Frontal cortex (tissue), 4 donors: ENCODE measurements around the gene RAPSN. TPM values are rescaled to one million over a fixed set of nuclear protein-coding genes. Genes with fewer than 3 reads are reported as not detected.

Experiments
- DNase-seq, 2 donors: peaks; one replicate each; pipeline ENCODE4 v3.0.0; 2012; ENCODE audit warnings: low spot score in 2 of 2
- FAIRE-seq: peaks from 2 replicates; lab custom pipeline; 2012; peaks lifted over from hg19 to GRCh38; lab: Jason Lieb, UNC
- total RNA-seq: library from RNA; depleted of rRNA; stranded (reverse); fragments of >200 nt; gene quantifications from one replicate; pipeline ENCODE4 v1.2.3, GENCODE V29; 2014
- donor health status: control.
- donor health status: control.
- donor health status: control.

RAPSN gene
- total RNA-seq, 1 donor from 2014 or later: not detected

- DNase-seq (no peak), FAIRE-seq (no peak)
Observed at GRCh38 chr11:47410370-47411264, 38.3 kb downstream of the RAPSN start.

GRCh38 chr11:47409440-47410369 is 39.2 kb downstream of the RAPSN start:
- no peak for DNase-seq
- no peak for FAIRE-seq

DNA sequence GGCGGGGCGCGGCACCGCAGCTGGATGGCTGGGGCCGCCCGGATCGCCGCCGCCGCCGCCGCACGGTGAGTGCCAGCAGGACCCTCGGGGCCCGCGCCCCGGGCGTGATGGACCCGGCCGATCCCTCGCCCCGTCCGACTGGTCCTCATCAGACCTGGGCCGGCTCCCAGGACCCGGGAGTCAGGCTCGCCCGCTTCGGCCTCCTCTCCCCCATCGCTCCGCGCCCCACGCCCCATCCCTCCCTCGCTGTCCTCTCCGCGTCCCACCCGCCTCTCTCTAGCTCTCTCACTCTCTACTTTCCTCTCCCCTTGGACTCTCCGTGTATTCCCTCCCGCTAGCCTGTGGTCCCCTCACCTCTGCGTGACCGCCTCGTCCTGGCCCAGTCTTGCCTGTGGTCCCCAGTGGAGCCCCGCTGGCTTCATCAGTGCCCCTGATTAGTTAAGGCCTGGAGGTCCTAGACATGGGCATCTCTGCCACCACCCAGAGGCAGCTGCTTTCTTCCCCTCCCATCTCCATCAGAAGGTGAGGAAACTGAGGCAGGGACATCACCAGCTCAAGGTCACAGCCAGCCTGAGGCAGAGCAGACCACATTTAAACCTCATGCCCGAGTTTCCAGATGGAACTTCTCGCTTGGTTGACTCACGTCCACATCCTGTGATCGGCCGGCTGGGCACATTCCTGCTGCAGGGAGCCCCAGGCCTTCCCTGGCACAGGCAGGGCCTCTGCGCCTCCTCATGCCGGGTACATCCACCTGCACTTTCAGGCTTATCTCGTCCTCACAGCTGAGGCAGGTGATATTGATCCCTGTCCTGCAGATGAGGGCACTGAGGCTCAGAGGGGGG is 40.1 kb downstream of the RAPSN start:
- FAIRE-seq (no peak), DNase-seq (no peak)

DNA sequence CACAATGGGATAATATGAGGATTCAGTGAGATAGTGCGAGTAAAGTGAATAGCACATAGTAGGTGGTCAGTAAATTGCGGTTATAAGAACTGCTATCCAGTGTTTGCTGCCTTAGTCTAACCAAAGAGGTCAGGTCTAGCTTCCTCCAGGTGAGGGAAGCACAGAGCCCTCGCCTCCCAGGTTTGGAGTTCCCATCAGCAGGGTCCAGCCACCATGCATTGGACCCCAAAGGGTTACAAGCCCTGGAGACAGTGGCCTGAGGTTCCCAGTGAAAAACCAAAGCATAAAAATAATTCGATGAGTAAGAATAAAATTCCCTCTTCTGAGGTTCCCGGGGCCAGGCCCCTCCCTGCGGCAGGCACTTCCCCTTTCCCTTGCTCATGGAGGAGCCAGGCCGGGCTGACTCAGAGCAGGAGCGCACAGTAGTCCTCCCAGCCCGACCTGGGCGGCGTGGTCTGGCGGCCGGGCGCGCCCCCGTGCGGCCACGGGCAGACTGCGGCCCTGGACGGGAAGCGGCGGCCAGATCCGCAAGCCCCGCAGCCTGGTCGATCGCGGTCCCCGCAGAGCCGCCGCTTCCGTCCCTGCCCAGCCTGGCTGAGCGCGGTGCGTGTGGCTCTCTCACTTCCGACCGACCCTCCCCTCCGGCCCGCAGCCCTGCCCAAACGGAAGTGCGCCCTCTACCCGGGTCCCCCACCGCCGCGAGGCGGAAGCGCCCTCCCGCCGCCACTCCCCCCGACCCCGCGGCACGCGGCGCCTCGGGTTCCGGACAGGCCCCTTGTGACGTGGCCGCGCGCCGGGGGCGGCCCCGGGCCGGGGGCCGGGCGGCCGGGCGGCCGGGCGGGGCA is 41.0 kb downstream of the RAPSN start, which contains the start of gene SLC39A13:
TSS of gene SLC39A13 (plus strand) at position 845 of the 845 bp plus-strand sequence. CDS start 1,505 bp downstream, outside the sequence.
- DNase-seq (peak; percentile 99 to 100), FAIRE-seq (no peak)

DNA sequence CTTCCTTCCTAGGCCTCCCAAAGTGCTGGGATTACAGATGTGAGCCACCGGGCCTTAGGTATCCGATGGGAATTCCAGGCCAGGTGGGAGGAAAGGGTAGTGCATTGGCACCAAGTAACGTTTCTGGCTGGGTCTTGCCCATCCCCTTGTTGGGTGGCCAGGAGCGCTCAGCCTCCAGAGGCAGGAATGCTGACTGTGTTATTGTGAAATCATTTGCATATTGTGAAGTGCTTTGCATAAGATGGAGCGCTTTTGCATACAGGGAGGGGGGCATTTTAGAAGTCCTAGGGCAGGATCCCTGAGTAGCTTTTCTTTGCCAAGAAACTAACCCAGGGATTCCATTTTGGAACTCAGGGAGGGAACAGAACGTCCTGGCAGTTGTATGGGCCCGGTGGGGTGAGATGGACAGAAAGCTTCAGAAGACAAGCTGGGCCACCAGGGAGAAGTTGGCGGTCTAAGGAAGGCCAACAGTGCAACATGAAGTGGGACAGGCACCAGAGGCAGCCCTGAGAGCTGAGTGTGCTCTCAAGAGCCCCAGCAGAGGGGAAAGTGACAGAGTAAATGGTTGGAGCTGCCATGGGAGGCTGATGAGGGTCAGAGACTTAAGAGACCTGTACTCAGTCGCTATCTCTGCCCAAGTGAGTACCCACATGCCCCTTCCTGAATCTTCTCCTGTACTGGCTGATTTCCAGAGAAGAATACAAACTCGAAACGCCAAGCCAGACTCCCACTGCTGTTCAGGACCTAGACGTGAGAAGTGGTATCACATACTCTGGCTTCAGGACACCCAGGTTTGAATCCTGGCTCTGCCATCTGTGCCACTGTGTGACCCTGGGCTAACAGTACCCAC is 41.8 kb downstream of the RAPSN start:
- FAIRE-seq: no peak
- DNase-seq: no peak

- DNase-seq (no peak), FAIRE-seq (no peak)
Observed at GRCh38 chr11:47403571-47403970, 45.4 kb downstream of the RAPSN start.

GRCh38 chr11:47403135-47403534 is 45.8 kb downstream of the RAPSN start:
- no peak for DNase-seq
- FAIRE-seq: no peak

- DNase-seq (no peak), FAIRE-seq (no peak)
Observed at GRCh38 chr11:47400768-47401279, 48.1 kb downstream of the RAPSN start.

GRCh38 chr11:47399860-47400767 is 48.8 kb downstream of the RAPSN start:
- no peak for FAIRE-seq
- DNase-seq: no peak

DNA sequence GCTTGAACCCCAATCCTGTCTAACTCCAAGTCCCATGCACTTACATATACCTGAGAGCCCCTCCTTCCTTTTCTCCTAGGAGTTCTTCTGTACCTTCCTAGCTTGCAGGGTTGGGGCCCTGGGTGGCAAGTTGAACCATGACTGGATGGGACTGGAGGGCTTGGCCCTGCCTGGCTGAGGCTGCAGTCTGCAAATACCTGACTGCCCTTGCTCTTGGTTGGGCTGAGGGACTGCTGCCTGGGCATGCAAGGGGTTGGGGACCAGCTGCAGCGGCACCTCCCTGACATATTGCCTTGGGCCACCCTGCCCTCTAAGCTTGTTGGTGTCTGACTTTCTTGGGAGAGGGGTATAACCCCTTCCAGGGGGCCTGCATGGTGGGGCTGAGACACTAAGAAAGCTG is 50.4 kb downstream of the RAPSN start:
- FAIRE-seq: no peak
- no peak for DNase-seq

- FAIRE-seq: no peak
Observed at GRCh38 chr11:47398011-47398410, 50.9 kb downstream of the RAPSN start.

DNA sequence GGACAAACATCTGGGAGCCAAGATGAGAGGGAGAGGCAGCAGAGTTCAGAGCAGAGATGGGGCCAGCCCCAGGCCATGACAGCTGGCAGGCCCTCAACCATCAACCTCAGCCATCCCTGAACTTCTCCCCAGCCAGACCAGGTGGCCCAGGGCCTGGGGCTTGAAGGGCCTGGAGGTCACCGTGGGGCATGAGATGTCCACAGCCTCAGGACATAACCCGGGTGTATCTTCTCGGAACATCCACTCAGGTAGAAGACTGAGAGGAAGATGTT is 53.0 kb downstream of the RAPSN start:
- FAIRE-seq (no peak), DNase-seq (no peak)

More at GRCh38 chr11:47398011-47398410, 50.9 kb downstream of the RAPSN start:
- no peak for DNase-seq

DNA sequence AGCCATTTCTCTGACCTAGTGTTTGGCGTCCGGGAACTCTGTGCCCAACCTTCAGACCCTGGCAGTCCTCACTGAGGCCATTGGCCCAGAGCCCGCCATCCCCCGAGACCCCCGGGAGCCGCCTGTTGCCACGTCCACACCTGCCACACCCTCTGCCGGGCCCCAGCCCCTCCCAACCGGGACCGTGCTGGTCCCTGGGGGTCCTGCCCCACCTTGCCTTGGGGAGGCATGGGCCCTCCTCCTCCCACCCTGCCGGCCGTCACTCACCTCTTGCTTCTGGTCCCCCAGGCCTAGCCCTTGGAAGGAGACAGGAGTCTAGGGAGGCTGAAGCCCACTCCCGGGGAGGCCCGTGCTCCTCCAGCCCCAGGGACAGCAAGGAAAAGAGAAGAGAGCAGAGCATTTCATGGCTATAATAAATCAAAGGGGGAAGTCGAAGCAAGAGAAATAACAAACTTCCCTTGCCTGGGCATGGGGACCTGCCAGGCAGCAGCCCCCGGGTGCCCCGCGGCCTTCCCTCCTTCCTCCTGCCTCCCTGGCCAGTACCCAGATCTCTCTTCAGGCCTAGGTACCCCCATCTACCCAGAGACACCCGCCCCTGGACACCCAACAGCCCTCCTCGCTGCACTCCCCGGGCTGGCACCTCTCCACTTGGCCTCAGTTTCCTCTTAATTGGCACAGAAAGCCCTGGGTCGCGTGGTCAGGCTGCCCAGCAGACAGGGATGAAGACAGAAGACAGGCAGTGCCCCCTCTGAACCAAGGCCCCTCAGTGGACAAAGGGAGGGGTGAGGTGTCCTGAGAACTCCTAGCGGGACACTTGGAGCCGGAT is 53.5 kb downstream of the RAPSN start:
- no peak for FAIRE-seq
- no peak for DNase-seq

DNA sequence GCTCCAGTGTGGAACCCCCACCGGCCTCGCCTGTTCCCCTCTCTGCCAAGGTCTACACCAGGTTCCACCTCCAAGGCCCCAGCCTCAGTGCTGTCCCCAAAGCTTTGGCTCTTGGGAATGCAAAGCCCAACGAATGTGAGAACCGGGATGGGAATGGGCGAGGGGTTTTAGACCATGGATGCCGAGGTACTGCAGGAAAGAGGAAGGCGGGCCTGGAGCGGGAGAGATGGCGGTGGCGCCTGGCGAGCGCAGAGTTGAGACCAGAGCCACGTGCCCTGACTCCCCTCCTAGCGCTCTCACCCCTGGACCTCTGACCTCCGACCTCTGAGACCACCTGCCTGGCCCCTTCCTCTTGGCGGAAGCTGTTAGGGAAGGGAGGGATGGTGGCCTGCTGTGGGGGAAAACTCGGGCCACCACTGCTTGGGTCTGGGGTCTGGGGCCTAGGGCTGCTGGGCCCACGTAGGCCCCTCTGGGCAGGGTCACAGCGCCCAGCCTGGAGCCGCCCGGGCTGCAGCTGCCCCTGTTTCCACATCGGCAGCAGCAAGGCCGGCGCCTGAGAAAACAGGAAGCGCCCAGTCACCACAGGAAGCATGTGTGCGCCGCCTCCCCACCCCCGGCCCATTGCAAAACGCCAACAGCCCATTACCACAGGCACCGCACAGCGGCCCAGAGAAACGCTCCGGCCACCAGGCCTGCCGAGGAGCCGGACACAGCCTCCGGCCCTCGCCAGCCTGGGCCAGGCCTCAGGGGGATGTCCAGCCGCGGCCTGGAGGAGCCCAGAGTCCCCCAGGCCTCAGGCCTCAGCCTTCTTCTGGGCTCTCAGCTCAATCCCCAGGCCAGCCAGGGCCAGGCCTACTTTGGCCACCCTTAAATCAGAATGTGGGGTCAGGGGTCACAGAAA is 54.4 kb downstream of the RAPSN start:
- no peak for FAIRE-seq
- DNase-seq: peak in 1 of 2 donors; percentile 66

GRCh38 chr11:47394050-47394321 is 55.0 kb downstream of the RAPSN start:
- FAIRE-seq: no peak
- DNase-seq: no peak
